Muscle of back (tissue), 11 donors: ENCODE results near the gene FOXE3. TPM values are rescaled to one million over a fixed set of nuclear protein-coding genes. Genes with fewer than 3 reads are reported as not detected.
A peak's percentile ranks its signal among the peaks of the same experiment; 100 is the strongest.
"Not testable (repeated sequence)": the region's sequence is repeated elsewhere in the genome, so short reads cannot be mapped to it uniquely, and the experiment has no call there.

Experiments
- DNase-seq, 3 donors: peaks; one replicate each; pipeline versions ENCODE4 v3.0.0 to v3.0.0-alpha.2; 2013
- polyA plus RNA-seq, 10 donors: library from polyadenylated mRNA; unstranded; fragments of 120-200 nt; gene quantifications; one replicate each; pipeline ENCODE4 v1.2.1, GENCODE V29; 2013; ENCODE audit not compliant: insufficient read length in 10 of 10

The FOXE3 gene
- polyA plus RNA-seq, 10 donors = 0.05 to 0.21 (median 0.10) TPM; not detected in 6

DNA sequence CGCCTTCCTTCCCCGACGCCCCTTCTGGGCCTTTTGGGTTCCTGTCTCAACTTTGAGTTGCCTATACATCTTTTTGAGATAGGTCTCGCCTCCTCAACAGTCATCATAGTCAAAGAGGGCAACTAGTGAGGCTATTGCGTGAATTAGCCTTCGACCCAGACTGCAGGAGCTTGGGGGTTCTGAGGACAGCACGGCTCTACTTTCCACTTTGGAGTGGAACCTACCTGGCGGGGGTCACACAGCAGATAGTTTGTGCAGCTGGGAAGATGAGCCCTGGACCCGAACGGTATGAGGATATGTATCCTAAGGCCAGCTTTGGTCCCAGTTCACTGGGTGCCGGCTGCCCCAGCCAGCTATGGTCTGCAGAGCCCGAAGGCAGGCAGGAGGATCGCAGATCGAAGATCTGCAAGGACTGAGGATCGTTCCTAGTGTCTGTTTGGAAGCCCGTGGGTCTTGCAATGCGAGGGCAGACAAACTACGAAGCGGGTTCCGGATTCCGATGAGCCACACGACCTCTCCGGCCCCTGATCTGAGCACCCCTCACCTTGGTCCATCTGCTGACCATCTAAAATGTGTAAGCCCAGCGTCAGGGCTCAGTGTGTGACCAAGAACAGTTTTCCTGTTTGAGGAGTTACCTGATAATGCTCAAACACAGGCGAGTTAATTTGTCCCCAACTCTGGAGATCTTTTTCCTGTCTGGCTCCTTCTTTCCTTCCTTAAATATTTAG, 29.9 kb downstream of the FOXE3 start:
- no peak for DNase-seq

- no peak for DNase-seq
Measured at GRCh38 chr1:47448462-47449222, 32.6 kb downstream of the FOXE3 start.

DNA sequence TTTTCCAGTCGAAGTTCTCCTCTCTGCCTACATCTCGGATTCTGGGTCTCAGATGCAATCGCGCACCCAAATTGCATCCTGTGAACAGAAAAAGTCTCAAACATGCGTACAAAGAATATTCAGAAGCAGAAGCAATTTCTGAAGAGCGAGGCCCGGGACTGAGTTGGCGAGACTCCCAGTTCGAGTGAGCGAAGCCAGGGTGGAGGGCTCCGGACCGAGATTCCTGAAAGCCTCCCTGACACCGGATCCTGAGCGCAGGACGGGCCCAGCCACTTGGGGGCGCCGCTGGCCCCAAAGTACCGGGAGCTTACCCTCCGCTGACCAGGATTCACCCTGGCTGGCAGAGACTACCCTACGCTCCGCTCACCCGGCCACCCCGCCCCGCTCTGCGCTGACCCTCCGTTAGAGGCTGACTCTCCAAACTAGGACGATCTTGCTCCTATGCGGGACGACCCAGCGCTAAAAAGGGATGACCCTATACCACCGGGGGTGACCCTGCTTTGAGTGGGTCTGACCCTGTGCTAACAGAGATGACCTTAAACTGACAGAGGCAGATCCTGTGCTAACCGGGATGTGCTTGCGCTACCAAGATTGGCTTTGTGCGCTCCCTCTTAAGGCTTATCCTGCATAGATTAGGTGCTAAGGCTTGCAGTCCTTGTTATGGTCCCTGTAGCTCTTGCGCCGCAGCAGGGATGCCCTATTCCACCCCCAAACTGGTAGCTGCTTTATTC, 33.9 kb downstream of the FOXE3 start:
- peak in 1 of 3 donors; percentile 69 for DNase-seq

GRCh38 chr1:47450606-47451005, 34.5 kb downstream of the FOXE3 start:
- DNase-seq = no peak

- DNase-seq = no peak
Measured at GRCh38 chr1:47452426-47452825, 36.3 kb downstream of the FOXE3 start.

DNA sequence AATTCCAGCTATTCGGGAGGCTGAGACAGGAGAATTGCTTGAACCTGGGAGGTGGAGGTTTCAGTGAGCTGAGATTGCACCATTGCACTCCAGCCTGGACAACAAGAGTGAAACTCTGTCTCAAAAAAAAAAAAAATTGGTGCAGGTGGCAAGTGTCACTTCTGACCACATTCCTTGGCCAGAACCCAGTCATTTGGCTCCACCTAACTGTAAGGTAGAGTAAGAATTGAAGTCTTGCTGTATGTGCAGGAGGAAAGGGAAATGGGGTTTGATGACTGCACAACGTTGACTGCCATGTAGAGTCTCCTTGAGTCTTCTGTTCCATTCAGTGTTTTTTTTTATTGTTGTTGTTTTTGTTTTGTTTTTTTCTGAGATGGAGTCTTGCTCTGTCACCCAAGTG, 37.8 kb downstream of the FOXE3 start:
- not testable (repeated sequence) for DNase-seq

DNA sequence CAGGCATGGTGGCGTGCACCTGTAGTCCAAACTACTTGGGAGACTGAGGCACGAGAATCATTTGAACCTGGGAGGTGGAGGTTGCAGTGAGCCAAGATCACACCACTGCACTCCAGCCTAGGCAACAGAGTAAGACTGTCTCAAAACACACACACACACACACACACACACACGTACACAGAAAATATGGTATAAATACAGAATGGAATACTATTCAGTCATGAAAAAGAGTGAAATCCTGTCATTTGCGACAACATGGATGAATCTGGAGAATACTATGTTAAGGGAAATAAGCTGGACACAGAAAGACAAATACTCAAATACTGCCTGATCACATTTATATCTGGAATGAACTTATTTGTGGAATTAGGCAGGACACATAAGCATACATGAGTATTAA, 40.2 kb downstream of the FOXE3 start:
- no peak for DNase-seq

- DNase-seq = not testable (repeated sequence)
Measured at GRCh38 chr1:47457547-47457946, 41.5 kb downstream of the FOXE3 start.

DNA sequence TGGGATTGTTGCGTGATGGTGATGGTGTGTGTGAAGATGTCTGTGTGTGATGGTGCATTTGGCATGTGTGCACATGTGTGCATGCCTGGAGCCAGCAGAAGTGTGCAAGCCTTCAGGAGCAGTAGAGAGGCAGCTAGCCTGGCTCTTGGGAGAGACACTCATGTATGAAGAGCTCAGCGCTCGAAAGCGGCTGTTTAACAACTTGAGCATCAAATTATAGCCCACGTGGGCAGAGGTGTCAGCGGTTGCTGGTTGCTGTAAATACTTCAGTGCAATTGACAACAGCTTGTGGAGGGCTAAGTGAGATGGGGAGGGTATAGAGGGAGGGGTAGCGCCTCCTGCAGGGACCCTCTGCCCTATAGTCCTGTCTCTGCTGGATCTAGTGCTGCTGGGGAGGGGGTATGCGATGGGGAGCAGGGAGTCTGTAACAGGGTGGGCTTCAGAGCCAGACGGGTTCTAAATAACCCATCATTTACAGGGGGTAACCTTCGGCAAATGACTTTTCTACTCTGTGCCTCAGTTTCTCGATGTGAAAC, 43.2 kb downstream of the FOXE3 start:
- DNase-seq = no peak

DNA sequence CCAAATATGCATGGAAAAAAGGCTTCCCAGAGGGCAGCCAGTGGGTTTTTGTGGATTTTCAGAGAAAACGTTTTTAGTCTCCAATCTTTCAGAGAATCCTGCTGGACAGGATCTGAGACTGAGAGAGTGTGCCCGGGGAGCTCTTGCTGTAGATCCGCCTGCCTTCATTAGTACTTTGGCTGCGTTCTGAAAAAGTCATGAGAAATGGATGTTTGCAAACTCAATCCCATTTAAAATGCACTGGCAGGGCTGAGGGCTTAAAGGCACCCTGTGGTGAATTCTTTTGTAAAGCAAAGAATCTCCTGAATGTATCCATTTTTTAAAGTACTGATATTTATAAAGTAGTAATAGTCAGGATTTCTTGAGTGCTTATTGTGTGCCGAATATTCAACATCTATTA, 44.0 kb downstream of the FOXE3 start:
- DNase-seq = no peak

- DNase-seq = no peak
Measured at GRCh38 chr1:47460456-47460855, 44.4 kb downstream of the FOXE3 start.

DNA sequence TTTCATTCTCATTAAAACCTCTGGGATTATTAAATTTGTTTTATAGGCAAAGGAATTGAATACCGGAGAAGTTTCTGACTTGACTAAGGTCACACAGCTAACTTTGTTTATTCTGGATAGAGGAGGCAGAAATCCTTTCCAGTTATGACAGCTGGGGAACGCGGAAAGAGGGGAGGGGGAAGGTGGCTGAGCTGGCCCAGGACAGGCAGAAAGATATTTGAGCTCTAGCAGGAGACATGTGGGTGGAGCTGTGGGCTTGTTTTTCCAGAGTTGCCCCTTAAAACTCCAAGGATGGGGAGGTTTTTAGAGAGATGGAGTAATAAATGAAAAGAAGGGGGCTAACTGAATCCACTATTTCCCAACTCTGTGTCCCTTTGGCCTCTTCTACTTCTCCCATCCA, 49.5 kb downstream of the FOXE3 start:
- DNase-seq = no peak

Other genes with a start within 250 kb of the FOXE3 start
- under 1 TPM in 5 of 10 donors, not detected in 5; 0.18 to 0.42 (median 0.31) TPM for gene PDZK1IP1, start 226.2 kb upstream of the FOXE3 start, polyA plus RNA-seq
- gene TAL1, start 184.1 kb upstream of the FOXE3 start, polyA plus RNA-seq = 1 to 10 TPM; 2.6 to 5.0 (median 3.7) TPM
- 1 to 10 TPM; 3.1 to 6.3 (median 4.1) TPM for gene STIL, start 102.1 kb upstream of the FOXE3 start, polyA plus RNA-seq
- gene CMPK1, start 82.5 kb upstream of the FOXE3 start, polyA plus RNA-seq = 10 to 100 TPM; 58.8 to 77.3 (median 70.8) TPM
- under 1 TPM; 0.12 to 0.33 (median 0.26) TPM for gene FOXD2, start 21.8 kb downstream of the FOXE3 start, polyA plus RNA-seq